Osteocyte (in vitro differentiated cells): ENCODE measurements around the gene AMOTL2. TPM values are rescaled to one million over a fixed set of nuclear protein-coding genes. Genes with fewer than 3 reads are reported as not detected.

Experiments used
- DNase-seq: peaks from one replicate; pipeline ENCODE4 v3.0.0; 2021; ENCODE audit warnings: mixed read lengths; ENCODE audit not compliant: unreplicated experiment; ENCODE audit errors: extremely low spot score
- H3K27ac Mint-ChIP-seq: one replicate; pipeline ENCODE4 v1.8.0; 2021; ENCODE audit warnings: mild to moderate bottlenecking, mixed read lengths; ENCODE audit not compliant: unreplicated experiment
- H3K27me3 Mint-ChIP-seq: one replicate; pipeline ENCODE4 v1.8.0; 2021; ENCODE audit warnings: mixed read lengths; ENCODE audit not compliant: unreplicated experiment
- H3K36me3 Mint-ChIP-seq: one replicate; pipeline ENCODE4 v1.8.0; 2021; ENCODE audit warnings: mixed read lengths; ENCODE audit not compliant: unreplicated experiment
- H3K4me1 Mint-ChIP-seq: one replicate; pipeline ENCODE4 v1.8.0; 2021; ENCODE audit warnings: mixed read lengths; ENCODE audit not compliant: unreplicated experiment
- H3K4me3 Mint-ChIP-seq: one replicate; pipeline ENCODE4 v1.8.0; 2021; ENCODE audit warnings: mild to moderate bottlenecking, moderate library complexity, mixed read lengths; ENCODE audit not compliant: unreplicated experiment
- H3K9me3 Mint-ChIP-seq: one replicate; pipeline ENCODE4 v1.8.0; 2021; ENCODE audit warnings: mixed read lengths; ENCODE audit not compliant: unreplicated experiment
- total RNA-seq: library from RNA; stranded (reverse); gene quantifications from 2 replicates; pipeline ENCODE4 v1.2.1, GENCODE V29; 2021
- TF ChIP-seq, protein P1 (sequence below): fragments of 200-600 bp; sonication (generic); IDR thresholded peaks from 2 replicates; pipeline ENCODE4 v1.5.0; 2021; ENCODE audit warnings: antibody characterized with exemption, mild to moderate bottlenecking, moderate library complexity

Gene AMOTL2
- total RNA-seq, 1 donor from 2014 or later, result 195 TPM

DNA sequence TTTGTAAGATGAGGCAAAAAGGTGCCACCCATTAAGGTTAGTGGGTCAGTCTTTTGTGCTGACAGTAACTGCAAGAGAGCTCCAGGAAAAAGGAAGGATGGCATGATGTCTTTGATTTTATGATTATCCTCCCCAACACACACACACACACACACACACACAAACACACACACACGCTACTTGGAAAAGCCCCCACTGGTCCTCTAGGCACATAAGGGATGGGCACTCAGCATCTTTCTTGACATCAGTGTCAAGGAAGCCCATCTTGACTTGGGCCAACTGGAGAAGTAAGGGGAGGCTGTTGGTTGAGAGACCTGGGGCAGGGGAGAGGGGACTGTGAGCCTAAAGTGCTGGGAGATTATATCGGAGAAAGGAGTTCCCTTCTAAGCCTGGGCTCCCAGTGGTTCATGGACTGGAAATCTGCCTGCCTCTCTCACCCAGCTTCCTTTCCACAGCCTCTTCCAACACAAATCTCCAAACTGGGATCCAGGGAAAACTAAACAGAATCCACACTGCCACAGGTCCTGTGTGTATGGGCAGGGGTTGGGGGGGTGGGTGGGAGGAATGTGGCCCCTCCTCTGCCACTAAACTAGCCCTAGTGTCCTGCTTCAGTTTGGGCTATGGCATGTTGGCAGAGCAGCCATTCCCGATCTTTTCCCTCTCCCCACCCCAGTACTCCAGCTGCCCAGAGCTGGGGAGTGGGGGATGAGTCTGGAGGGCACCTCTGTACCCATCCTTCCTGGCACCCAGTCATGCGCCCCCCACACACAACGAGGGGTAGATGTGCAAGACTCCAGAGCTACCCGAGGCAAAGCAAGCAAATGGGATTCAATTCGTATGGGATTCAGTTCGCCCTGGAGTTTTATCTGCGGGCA lies 1.6 kb downstream of the AMOTL2 start:
- H3K27ac Mint-ChIP-seq, result peak overlapping the region; percentile 97
- no peaks in the 10 kb centered on the region for H3K27me3 Mint-ChIP-seq
- peaks cover 58% of the 10 kb centered on the region for H3K4me1 Mint-ChIP-seq
- peaks cover 31% of the 10 kb centered on the region for H3K36me3 Mint-ChIP-seq
- H3K4me3 Mint-ChIP-seq, result peak overlapping the region; percentile 96
- TF ChIP-seq, protein P1, sequence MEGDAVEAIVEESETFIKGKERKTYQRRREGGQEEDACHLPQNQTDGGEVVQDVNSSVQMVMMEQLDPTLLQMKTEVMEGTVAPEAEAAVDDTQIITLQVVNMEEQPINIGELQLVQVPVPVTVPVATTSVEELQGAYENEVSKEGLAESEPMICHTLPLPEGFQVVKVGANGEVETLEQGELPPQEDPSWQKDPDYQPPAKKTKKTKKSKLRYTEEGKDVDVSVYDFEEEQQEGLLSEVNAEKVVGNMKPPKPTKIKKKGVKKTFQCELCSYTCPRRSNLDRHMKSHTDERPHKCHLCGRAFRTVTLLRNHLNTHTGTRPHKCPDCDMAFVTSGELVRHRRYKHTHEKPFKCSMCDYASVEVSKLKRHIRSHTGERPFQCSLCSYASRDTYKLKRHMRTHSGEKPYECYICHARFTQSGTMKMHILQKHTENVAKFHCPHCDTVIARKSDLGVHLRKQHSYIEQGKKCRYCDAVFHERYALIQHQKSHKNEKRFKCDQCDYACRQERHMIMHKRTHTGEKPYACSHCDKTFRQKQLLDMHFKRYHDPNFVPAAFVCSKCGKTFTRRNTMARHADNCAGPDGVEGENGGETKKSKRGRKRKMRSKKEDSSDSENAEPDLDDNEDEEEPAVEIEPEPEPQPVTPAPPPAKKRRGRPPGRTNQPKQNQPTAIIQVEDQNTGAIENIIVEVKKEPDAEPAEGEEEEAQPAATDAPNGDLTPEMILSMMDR, result no peak
- no peaks in the 10 kb centered on the region for H3K9me3 Mint-ChIP-seq
- DNase-seq, result no peak

DNA sequence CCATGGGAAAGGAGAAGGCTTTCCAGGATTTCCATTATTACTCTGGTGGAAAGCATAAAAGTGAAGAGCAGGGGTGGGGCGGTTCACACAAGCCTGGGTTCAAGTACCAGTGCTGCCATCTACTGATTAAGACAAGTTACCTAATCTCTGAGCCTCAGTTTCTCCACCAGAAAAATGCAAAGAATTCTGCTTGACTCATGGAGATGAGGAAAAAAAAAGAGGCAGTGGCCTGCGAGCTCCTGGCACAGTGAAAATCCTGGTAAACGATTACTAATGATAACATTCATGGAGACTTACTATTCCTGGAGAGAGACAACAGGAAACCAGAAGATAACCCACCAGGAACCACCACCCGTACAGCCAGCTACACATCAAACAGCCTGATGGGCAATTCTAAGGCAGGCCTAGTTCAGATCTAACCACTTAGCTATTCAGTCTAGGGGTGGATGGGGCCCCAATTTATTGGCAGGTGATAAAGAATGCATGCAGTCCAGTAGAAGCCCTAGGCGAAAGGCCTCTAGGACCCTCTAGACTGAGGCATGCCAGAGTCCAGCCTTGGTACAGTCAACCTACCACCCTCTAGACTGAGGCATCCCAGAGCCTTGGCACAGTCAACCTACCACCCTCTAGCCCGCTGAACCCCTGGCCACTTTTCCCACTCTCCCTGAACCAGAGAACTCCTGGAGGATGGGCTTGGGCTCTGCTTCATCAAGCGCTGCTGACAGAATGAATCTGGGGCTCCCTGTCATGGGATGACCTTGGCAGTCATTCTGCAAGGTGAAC lies 2.5 kb downstream of the AMOTL2 start:
- H3K36me3 Mint-ChIP-seq, result peaks cover 39% of the 10 kb centered on the region

DNA sequence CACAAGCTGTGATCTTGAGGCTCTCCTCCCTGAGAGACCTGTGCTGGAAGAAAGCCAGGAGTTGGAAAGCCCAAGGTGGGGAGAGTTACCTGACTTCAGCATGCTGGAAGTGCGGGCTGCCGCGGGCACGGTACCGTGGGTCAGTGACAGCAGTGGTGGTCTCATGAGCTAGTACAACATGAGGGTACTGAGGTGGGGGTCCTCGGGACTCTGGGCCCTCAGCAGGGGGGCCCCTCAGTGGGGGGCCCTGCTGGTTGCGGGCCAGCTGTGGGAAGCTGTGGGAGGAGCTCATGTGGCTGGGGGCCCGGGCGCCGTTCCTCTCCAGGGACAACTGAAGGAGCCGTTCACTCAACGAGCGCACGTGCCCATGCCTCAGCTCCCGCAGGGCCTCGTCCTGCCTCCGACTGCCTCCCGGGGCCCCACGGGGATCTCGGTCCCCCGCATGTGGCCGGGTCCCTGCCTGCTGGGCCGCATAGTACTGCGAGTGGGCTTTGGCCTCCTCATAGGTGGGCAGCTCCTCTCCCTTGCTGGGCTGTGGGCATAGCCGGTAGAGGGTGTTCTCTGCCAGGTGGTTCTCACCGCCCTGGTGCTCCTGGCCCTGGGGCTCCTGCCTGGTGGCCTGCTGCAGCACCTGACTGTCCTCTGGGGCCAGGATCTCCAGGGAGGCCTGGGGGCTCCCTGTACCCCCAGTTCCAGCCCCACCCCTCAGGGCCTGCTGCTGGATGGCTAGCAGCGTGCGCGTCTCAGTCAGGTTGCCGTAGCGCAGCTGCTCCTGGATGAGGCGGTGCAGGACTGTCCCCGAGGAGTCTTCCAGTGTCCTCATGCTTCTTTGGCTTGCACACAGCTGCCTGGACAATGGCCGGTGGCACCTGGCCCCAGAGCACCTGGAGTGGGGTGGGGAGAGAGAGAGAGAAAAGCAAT lies 3.4 kb downstream of the AMOTL2 start:
- Mint-ChIP-seq H3K27me3 (no peaks in the 10 kb centered on the region), H3K4me3 (peak overlapping the region; percentile 96), H3K27ac (peak overlapping the region; percentile 97), H3K4me1 (peaks cover 75% of the 10 kb centered on the region), H3K36me3 (peaks cover 45% of the 10 kb centered on the region), H3K9me3 (no peaks in the 10 kb centered on the region)
- TF ChIP-seq, protein P1, result no peak
- DNase-seq, result no peak

More for the DNA sequence above, 2.5 kb downstream of the AMOTL2 start:
- Mint-ChIP-seq H3K9me3 (no peaks in the 10 kb centered on the region), H3K4me1 (peaks cover 67% of the 10 kb centered on the region), H3K27me3 (no peaks in the 10 kb centered on the region), H3K27ac (peak overlapping the region; percentile 97), H3K4me3 (peak overlapping the region; percentile 96)
- TF ChIP-seq, protein P1, result peak; percentile 36
- no peak for DNase-seq

DNA sequence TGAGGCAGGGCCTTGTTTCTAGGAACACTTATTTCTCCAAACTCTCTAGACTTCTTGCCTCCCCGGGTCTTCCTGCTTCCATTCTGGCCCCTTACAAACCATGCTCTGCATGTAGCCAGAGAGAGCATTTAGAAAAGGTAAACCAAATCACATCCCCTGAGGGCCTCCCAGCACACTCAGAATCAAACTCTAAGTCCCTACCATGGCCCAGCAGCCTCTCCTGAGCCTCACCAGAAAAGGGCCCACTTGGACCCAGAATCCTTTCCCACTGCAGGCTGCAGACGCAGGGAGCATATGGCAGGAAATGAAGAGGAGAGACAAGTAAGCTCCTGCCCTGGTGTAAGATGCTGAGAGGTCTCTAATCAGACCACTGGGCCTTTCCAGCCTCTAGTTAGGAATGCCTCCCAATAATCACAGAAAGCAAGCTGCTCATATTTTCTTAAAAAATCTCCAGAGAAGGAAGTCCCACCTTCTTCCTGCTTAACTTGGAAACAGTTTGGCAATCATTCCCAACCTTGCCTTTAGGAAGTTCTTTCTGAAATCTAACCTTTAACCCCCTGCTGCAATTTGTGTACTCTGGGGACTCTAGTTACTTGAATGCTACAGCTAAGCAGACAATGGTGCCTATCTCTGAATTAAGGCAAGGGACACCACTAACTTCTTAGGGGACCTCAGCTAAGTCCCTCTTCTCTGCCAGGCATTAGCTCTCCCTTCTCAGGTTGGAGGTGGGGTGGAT lies 4.2 kb downstream of the AMOTL2 start:
- peak overlapping the region; percentile 57 for H3K4me3 Mint-ChIP-seq
- no peak for DNase-seq
- H3K4me1 Mint-ChIP-seq, result peaks cover 75% of the 10 kb centered on the region
- TF ChIP-seq, protein P1, result no peak
- H3K9me3 Mint-ChIP-seq, result no peaks in the 10 kb centered on the region
- H3K27me3 Mint-ChIP-seq, result no peaks in the 10 kb centered on the region
- H3K36me3 Mint-ChIP-seq, result peaks cover 47% of the 10 kb centered on the region
- H3K27ac Mint-ChIP-seq, result peak overlapping the region; percentile 86
